WTC11 (cell line): ENCODE data around the gene NTRK3. TPM values are rescaled to one million over a fixed set of nuclear protein-coding genes. Genes with fewer than 3 reads are reported as not detected.

Experiments
- ATAC-seq: fragments of 200-7000 bp; cut with Tn5 transposase; 2 replicates; pipeline ENCODE4 v1.10.0; 2021; ENCODE audit warnings: mild to moderate bottlenecking, moderate library complexity
- CTCF ChIA-PET: fragments of 300-600 bp; sonication (Branson Sonifier 250); formaldehyde crosslinking; loops from one replicate; lab custom pipeline; 2021; ENCODE audit warnings: antibody characterized with exemption; lab: Charles Lee
- POLR2A ChIA-PET: fragments of 350-600 bp; sonication (Branson Sonifier 250); formaldehyde crosslinking; loops from one replicate; lab custom pipeline; 2021; ENCODE audit warnings: antibody characterized with exemption; lab: Charles Lee
- DNase-seq: peaks from one replicate; pipeline ENCODE4 v3.0.0; 2021; ENCODE audit warnings: low spot score
- H3K27ac Mint-ChIP-seq: 2 replicates; pipeline ENCODE4 v1.8.0; 2021; ENCODE audit warnings: mixed read lengths
- H3K27me3 Mint-ChIP-seq: 2 replicates; pipeline ENCODE4 v1.8.0; 2021; ENCODE audit warnings: low read depth, mild to moderate bottlenecking, moderate library complexity, mixed read lengths
- H3K36me3 Mint-ChIP-seq: 2 replicates; pipeline ENCODE4 v1.8.0; 2021; ENCODE audit warnings: mixed read lengths
- H3K4me1 Mint-ChIP-seq: 2 replicates; pipeline ENCODE4 v1.8.0; 2022; ENCODE audit warnings: mixed read lengths
- H3K4me3 Mint-ChIP-seq: 2 replicates; pipeline ENCODE4 v1.8.0; 2021; ENCODE audit warnings: mild to moderate bottlenecking, moderate library complexity, mixed read lengths
- H3K9me3 Mint-ChIP-seq: 2 replicates; pipeline ENCODE4 v1.8.0; 2021; ENCODE audit warnings: mixed read lengths
- ATF3 ChIP-seq: sonication (generic); formaldehyde crosslinking; conservative IDR thresholded peaks from 2 replicates; pipeline ENCODE4 v1.8.1; 2022; ENCODE audit warnings: mild to moderate bottlenecking, missing genetic modification reagents
- CREB1 ChIP-seq: sonication (generic); formaldehyde crosslinking; IDR thresholded peaks from 2 replicates; pipeline ENCODE4 v1.8.0; 2023; ENCODE audit warnings: mild to moderate bottlenecking, missing genetic modification reagents
- GABPB1 ChIP-seq: sonication (generic); formaldehyde crosslinking; IDR thresholded peaks from 2 replicates; pipeline ENCODE4 v1.8.1; 2023; ENCODE audit warnings: mild to moderate bottlenecking, missing genetic modification reagents
- GRHL2 ChIP-seq: fragments of 250-450 bp; sonication (Bioruptor Pico); IDR thresholded peaks from 2 replicates; pipeline ENCODE4 v1.8.0; 2022; ENCODE audit warnings: mild to moderate bottlenecking, moderate library complexity; ENCODE audit not compliant: insufficient replicate concordance, severe bottlenecking
- HMGA2 ChIP-seq: fragments of 250-450 bp; sonication (Bioruptor Pico); IDR thresholded peaks from 2 replicates; pipeline ENCODE4 v1.4.0; 2021; ENCODE audit warnings: mild to moderate bottlenecking, moderate library complexity
- JUN ChIP-seq: sonication (generic); formaldehyde crosslinking; IDR thresholded peaks from 2 replicates; pipeline ENCODE4 v1.8.0; 2023; ENCODE audit warnings: mild to moderate bottlenecking, missing genetic modification reagents
- NR2C2 ChIP-seq: sonication (generic); formaldehyde crosslinking; IDR thresholded peaks from 2 replicates; pipeline ENCODE4 v1.8.0; 2022; ENCODE audit warnings: mild to moderate bottlenecking, missing genetic modification reagents
- PRDM15 ChIP-seq: sonication (generic); formaldehyde crosslinking; IDR thresholded peaks from 2 replicates; pipeline ENCODE4 v1.8.0; 2022; ENCODE audit warnings: missing genetic modification reagents
- RELA ChIP-seq: sonication (generic); formaldehyde crosslinking; IDR thresholded peaks from 2 replicates; pipeline ENCODE4 v1.8.1; 2022; ENCODE audit warnings: missing genetic modification reagents, mild to moderate bottlenecking, borderline replicate concordance
- SMAD3 ChIP-seq: sonication (generic); formaldehyde crosslinking; IDR thresholded peaks from 2 replicates; pipeline ENCODE4 v1.8.0; 2022; ENCODE audit warnings: missing genetic modification reagents, mild to moderate bottlenecking, borderline replicate concordance
- SP1 ChIP-seq: sonication (generic); formaldehyde crosslinking; conservative IDR thresholded peaks from 2 replicates; pipeline ENCODE4 v1.8.1; 2022; ENCODE audit warnings: missing genetic modification reagents
- TCF7 ChIP-seq: sonication (generic); formaldehyde crosslinking; IDR thresholded peaks from 2 replicates; pipeline ENCODE4 v1.8.0; 2022; ENCODE audit warnings: mild to moderate bottlenecking, low read depth, missing genetic modification reagents, moderate library complexity
- TEAD4 ChIP-seq: sonication (generic); formaldehyde crosslinking; IDR thresholded peaks from 2 replicates; pipeline ENCODE4 v1.8.0; 2022; ENCODE audit warnings: mild to moderate bottlenecking, missing genetic modification reagents
- ZNF121 ChIP-seq: sonication (generic); formaldehyde crosslinking; IDR thresholded peaks from 2 replicates; pipeline ENCODE4 v1.8.0; 2023; ENCODE audit warnings: missing genetic modification reagents
- ZNF219 ChIP-seq: sonication (generic); formaldehyde crosslinking; IDR thresholded peaks from 2 replicates; pipeline ENCODE4 v1.8.0; 2023; ENCODE audit warnings: missing genetic modification reagents, mild to moderate bottlenecking, borderline replicate concordance
- ZNF423 ChIP-seq: fragments of 250-450 bp; sonication (Bioruptor Pico); IDR thresholded peaks from 2 replicates; pipeline ENCODE4 v2.1.2; 2022; ENCODE audit warnings: mild to moderate bottlenecking, moderate library complexity
- ZNF512 ChIP-seq: sonication (generic); formaldehyde crosslinking; IDR thresholded peaks from 2 replicates; pipeline ENCODE4 v1.8.1; 2022; ENCODE audit warnings: missing genetic modification reagents, borderline replicate concordance
- total RNA-seq: library from RNA; stranded (reverse); gene quantifications from 3 replicates; pipeline ENCODE4 v1.2.3, GENCODE V29; 2021
- TF ChIP-seq, protein P1 (sequence below): sonication (generic); formaldehyde crosslinking; IDR thresholded peaks from 2 replicates; pipeline ENCODE4 v1.8.1; 2023; ENCODE audit warnings: mild to moderate bottlenecking, missing genetic modification reagents, borderline replicate concordance
- TF ChIP-seq, protein P2 (sequence below): fragments of 250-450 bp; sonication (Bioruptor Pico); IDR thresholded peaks from 2 replicates; pipeline ENCODE4 v1.9.0; 2021; ENCODE audit warnings: mild to moderate bottlenecking
- TF ChIP-seq, protein P3 (sequence below): fragments of 200-600 bp; IDR thresholded peaks from 2 replicates; pipeline ENCODE4 v1.8.0; 2022; ENCODE audit warnings: antibody characterized with exemption
- TF ChIP-seq, protein P4 (sequence below): sonication (generic); formaldehyde crosslinking; IDR thresholded peaks from 2 replicates; pipeline ENCODE4 v1.8.1; 2022; ENCODE audit warnings: low read depth, missing genetic modification reagents, borderline replicate concordance

NTRK3 gene
- total RNA-seq, 1 experiment from 2014 or later: 12.3 TPM

DNA sequence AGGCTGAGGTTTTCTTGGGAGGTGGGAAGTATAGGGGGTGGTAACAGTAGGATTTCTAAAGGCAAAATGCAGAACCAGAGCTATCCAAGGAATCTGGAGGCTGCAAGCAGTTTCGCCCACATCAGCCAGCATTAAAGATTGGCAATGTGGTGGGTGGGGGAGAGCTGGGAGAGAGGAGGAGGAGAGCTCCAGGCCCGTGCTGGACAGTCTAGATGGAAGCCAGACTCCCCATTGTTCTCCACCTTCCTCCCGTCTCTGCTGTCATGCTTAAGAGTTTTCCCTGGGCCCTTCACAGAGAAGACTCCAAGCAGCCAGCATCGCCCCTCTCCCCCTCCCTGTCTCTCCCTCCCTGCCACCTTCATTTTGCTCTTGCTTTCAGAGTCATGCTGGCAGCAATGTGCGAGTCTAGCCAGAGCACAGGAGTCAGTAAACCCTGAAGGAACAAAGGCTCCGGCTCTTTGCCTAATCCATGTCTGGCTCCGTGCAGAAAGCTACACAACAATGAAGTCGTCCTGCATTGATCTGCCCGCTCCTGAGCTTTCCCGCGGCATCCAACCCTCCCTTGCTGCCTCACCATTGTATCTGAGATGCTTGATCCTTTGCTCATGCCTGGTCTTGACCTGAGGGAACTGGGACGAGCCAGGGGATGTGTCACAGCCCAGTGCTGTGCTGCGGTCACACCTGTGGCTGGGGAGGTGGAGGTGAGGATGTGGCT, 282.9 kb downstream of the NTRK3 start:
- TF ChIP-seq GRHL2 (CRISPR knock-in tag) (no peak), ZNF121 (CRISPR knock-in tag) (no peak), GABPB1 (no peak), SMAD3 (CRISPR knock-in tag) (no peak), CREB1 (no peak), ZNF423 (CRISPR knock-in tag) (no peak), SP1 (no peak), RELA (CRISPR knock-in tag) (no peak), HMGA2 (CRISPR knock-in tag) (no peak), JUN (CRISPR knock-in tag) (no peak), NR2C2 (no peak), ZNF512 (no peak)
- TF ChIP-seq, protein P1, sequence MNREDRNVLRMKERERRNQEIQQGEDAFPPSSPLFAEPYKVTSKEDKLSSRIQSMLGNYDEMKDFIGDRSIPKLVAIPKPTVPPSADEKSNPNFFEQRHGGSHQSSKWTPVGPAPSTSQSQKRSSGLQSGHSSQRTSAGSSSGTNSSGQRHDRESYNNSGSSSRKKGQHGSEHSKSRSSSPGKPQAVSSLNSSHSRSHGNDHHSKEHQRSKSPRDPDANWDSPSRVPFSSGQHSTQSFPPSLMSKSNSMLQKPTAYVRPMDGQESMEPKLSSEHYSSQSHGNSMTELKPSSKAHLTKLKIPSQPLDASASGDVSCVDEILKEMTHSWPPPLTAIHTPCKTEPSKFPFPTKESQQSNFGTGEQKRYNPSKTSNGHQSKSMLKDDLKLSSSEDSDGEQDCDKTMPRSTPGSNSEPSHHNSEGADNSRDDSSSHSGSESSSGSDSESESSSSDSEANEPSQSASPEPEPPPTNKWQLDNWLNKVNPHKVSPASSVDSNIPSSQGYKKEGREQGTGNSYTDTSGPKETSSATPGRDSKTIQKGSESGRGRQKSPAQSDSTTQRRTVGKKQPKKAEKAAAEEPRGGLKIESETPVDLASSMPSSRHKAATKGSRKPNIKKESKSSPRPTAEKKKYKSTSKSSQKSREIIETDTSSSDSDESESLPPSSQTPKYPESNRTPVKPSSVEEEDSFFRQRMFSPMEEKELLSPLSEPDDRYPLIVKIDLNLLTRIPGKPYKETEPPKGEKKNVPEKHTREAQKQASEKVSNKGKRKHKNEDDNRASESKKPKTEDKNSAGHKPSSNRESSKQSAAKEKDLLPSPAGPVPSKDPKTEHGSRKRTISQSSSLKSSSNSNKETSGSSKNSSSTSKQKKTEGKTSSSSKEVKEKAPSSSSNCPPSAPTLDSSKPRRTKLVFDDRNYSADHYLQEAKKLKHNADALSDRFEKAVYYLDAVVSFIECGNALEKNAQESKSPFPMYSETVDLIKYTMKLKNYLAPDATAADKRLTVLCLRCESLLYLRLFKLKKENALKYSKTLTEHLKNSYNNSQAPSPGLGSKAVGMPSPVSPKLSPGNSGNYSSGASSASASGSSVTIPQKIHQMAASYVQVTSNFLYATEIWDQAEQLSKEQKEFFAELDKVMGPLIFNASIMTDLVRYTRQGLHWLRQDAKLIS: no peak
- TF ChIP-seq, protein P2, sequence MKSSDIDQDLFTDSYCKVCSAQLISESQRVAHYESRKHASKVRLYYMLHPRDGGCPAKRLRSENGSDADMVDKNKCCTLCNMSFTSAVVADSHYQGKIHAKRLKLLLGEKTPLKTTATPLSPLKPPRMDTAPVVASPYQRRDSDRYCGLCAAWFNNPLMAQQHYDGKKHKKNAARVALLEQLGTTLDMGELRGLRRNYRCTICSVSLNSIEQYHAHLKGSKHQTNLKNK: no peak
- Mint-ChIP-seq H3K36me3 (no peaks in the 10 kb centered on the region), H3K4me3 (no peak overlapping the region), H3K27ac (no peak overlapping the region), H3K27me3 (no peaks in the 10 kb centered on the region), H3K4me1 (no peaks in the 10 kb centered on the region), H3K9me3 (peaks cover 14% of the 10 kb centered on the region; the same call in 1 of the 2 replicates)
- ATAC-seq (no peak; the same call in 1 of the 2 replicates), DNase-seq (no peak)
- ChIA-PET CTCF (no interaction called here), POLR2A (no interaction called here)

- Mint-ChIP-seq H3K9me3 (0 out of 2 replicates have a peak, but pooled peaks cover 7% of the 10 kb centered on the region), H3K4me1 (no peaks in the 10 kb centered on the region), H3K27ac (no peak overlapping the region), H3K4me3 (no peak overlapping the region), H3K36me3 (no peaks in the 10 kb centered on the region), H3K27me3 (no peaks in the 10 kb centered on the region)
- CTCF ChIA-PET: no interaction called here
- POLR2A ChIA-PET: no interaction called here
- DNase-seq (no peak), ATAC-seq (no peak)
- TF ChIP-seq, protein P3, sequence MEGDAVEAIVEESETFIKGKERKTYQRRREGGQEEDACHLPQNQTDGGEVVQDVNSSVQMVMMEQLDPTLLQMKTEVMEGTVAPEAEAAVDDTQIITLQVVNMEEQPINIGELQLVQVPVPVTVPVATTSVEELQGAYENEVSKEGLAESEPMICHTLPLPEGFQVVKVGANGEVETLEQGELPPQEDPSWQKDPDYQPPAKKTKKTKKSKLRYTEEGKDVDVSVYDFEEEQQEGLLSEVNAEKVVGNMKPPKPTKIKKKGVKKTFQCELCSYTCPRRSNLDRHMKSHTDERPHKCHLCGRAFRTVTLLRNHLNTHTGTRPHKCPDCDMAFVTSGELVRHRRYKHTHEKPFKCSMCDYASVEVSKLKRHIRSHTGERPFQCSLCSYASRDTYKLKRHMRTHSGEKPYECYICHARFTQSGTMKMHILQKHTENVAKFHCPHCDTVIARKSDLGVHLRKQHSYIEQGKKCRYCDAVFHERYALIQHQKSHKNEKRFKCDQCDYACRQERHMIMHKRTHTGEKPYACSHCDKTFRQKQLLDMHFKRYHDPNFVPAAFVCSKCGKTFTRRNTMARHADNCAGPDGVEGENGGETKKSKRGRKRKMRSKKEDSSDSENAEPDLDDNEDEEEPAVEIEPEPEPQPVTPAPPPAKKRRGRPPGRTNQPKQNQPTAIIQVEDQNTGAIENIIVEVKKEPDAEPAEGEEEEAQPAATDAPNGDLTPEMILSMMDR: no peak
- no peak for TF ChIP-seq ZNF219 (CRISPR knock-in tag)
- no peak for TF ChIP-seq ATF3 (CRISPR knock-in tag)
- no peak for TF ChIP-seq TCF7 (CRISPR knock-in tag)
- TF ChIP-seq PRDM15 (CRISPR knock-in tag): no peak
- TF ChIP-seq TEAD4 (CRISPR knock-in tag): no peak
- TF ChIP-seq, protein P4, sequence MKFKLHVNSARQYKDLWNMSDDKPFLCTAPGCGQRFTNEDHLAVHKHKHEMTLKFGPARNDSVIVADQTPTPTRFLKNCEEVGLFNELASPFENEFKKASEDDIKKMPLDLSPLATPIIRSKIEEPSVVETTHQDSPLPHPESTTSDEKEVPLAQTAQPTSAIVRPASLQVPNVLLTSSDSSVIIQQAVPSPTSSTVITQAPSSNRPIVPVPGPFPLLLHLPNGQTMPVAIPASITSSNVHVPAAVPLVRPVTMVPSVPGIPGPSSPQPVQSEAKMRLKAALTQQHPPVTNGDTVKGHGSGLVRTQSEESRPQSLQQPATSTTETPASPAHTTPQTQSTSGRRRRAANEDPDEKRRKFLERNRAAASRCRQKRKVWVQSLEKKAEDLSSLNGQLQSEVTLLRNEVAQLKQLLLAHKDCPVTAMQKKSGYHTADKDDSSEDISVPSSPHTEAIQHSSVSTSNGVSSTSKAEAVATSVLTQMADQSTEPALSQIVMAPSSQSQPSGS: no peak
Observed at GRCh38 chr15:87971076-87971475, 285.5 kb downstream of the NTRK3 start.
